ENCODE data around the gene ACADVL. TPM values are rescaled to one million over a fixed set of nuclear protein-coding genes. Genes with fewer than 3 reads are reported as not detected.

ACADVL gene
- polyA plus RNA-seq, 3 donors, result 371 to 476 (median 439) TPM

DNA sequence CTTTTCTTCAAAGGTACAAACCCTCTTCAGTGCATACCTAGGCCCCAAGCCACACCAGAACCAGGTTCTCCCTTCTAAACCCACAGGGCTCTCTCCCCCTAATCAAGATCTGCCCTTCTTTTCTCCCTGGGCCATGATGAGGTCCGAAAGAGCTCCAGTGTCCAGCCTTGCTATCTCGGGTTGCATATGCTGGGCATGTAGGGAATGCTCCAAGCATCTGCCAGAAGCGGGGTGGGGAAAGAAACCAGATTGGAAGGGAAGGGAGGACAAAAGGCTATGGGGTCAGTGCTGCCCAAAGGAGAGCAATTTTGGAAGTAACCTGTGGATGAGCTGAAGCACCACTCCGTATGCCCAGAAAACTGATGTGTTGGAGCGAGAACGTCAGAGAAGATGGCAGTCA lies 29.5 kb downstream of the ACADVL start:
- DNase-seq (ENCODE audit: low read depth in 3 of 3, low spot score in 2 of 3), result no peak

DNA sequence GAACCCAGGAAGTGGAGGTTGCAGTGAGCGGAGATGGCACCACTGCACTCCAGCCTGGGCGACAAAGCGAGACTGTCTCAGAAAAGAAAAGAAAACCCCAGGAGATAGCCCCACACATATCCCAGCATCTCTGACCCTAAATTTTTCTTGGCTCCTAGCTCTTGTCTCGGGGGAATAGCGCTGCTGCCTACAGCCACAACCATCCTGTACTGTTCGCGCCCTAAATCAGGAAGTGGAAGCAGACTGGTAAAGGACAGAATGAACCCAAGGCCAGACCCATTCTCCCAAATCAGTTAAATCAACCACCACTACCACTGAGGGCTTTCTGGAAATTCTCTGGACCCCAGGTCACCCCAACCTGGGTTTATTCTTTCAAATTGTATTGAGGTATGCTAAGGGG lies 30.1 kb downstream of the ACADVL start:
- DNase-seq (ENCODE audit: low read depth in 3 of 3, low spot score in 2 of 3), result no peak

DNA sequence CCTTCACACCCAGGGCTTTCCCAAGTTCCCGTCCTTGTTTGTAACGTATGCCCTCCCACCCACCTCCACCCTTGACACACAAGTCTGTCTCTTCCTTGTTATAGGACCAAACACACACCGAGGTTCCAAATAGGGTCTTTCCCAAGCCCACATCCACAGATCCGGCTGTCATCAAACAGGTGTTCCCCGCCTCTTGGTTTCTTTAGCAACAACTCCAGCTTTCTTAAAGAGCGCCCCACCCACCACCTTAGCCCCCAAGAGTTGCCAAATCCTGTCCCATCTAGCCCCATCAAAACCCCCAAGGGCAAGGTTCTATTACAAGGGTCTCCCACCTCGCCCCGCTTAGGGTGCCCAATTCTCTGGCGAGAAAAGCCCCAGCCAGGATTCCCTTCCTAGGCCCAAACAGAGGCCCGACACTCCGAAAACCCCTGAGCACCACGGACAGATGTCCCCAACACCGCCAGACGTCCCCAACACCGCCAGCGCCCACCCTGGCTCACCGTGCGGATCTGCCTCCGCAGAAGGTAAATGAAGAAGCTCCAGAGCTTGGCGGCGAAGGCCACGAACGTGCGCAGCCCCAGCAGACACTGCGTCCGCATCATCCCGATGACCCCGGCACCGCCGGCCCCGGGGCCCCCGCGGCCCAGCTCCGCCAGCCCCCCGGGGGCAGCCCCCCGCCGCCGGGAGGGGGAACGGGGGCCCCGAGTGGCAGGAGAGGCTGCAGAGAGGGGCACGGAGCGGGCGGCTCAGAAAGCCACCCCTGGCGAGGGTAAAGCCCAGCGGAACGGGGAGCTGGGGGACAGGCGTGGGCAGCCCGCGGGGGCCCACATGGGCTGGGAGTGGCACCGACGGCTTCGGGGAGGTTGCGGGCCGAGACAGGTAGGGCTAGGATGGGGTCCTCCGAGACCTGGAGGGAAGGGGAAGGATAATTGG lies 31.2 kb downstream of the ACADVL start:
- DNase-seq (ENCODE audit: low read depth in 3 of 3, low spot score in 2 of 3), result no peak

DNA sequence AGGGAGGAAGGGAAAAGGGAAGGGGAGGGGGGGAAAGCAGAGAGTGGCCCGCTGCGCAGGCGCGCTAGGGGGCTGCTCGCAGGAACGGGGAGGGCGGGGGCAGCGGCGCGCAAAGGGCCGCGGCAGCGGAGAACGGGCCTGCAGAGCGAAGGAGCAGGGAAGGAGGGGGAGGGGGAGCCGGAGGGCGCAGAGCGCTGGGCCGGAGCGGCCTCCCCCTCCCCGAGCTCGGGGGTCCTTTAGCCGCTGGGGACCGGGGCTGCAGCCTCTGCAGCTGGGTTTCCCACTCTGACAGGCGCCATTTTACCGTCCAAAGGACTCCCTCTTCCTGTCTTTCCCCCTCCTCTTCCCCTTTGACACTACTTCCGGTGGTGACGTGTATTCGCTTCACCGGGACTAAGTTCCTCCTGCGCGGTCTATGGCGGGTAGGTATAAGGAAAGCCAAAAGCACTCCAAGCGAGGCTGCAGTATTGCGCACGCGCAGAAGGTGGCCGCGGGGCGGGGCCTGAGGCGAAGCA lies 32.0 kb downstream of the ACADVL start, which contains the start of gene CTDNEP1:
Gene CTDNEP1 (minus strand): TSS at position 74 of the 515 bp plus-strand sequence. CDS start 438 bp downstream, outside the sequence.
- DNase-seq (ENCODE audit: low read depth in 3 of 3, low spot score in 2 of 3), result peak; percentile 100

DNA sequence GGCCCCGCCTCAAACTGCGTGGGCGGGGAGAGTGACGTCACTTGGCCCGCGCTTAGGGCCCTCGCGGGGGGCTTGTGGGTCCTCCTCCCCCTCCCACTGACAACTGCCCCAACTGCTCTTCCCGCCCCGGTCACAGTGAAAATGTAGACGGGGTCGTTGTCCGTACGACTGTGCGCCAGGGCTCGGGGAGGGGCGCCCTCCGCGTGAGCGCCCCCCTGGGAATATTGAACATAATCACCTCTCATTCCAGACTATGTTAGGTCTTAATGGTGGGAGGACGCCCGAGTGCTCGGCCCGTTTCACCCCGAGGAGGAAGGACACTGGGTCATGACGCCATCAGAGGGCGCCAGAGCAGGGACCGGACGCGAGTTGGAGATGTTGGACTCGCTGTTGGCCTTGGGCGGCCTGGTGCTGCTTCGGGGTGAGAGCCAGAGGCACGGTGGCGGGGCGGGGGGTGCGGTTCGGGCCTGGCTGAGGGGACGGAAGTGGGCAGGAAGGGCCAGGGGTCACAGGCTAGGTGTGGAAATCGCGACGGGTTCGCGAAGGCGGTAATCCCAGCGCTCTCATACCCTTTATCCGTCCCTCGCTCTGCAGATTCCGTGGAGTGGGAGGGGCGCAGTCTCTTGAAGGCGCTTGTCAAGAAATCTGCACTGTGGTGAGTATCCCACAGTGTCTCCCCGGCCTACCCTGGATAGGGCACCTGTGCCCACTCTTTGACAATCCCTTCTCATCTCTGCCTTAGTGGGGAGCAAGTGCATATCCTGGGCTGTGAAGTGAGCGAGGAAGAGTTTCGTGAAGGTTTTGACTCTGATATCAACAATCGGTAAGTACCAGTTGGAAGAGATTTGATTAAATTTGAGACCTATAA lies 32.7 kb downstream of the ACADVL start, which contains the start of gene ELP5:
Gene ELP5 (plus strand): TSS at position 40 of the 868 bp plus-strand sequence. CDS start 336 bp downstream, at position 376.
- DNase-seq (ENCODE audit: low read depth in 3 of 3, low spot score in 2 of 3), result peak; percentile 90 to 92 (median 91)

DNA sequence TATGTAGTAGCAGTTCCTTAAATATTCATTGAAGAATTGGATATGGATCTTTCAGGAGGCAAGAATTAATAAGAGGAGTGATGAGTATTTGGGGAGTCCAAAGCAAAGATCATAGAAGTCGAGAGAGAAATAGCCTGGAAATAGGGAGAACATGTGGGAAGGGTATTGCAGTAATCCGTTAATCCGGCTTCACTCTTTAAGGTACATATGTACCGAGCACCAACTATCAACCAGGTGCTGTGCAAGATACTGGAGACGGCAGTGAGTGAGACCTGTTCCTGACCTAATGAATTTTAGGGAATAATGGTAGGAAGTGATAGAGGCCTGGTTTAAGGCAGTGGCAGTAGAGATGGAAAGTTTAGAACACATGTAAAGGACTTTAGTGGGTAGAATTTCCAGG lies 33.3 kb downstream of the ACADVL start:
- no peak for DNase-seq (ENCODE audit: low read depth in 3 of 3, low spot score in 2 of 3)

DNA sequence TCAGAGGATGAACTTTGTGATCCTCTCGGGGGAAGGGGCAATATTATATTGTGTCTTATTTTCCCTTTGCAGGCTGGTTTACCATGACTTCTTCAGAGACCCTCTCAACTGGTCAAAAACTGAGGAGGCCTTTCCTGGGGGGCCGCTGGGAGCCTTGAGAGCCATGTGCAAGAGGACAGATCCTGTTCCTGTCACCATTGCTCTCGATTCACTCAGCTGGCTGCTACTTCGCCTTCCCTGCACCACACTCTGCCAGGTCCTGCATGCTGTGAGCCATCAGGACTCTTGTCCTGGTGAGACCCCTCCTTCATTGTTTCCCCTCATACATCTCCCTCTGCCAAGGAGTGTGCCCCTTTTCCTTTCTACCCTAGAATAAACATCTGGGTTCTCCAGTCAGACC lies 34.8 kb downstream of the ACADVL start:
- DNase-seq (ENCODE audit: low read depth in 3 of 3, low spot score in 2 of 3), result no peak

DNA sequence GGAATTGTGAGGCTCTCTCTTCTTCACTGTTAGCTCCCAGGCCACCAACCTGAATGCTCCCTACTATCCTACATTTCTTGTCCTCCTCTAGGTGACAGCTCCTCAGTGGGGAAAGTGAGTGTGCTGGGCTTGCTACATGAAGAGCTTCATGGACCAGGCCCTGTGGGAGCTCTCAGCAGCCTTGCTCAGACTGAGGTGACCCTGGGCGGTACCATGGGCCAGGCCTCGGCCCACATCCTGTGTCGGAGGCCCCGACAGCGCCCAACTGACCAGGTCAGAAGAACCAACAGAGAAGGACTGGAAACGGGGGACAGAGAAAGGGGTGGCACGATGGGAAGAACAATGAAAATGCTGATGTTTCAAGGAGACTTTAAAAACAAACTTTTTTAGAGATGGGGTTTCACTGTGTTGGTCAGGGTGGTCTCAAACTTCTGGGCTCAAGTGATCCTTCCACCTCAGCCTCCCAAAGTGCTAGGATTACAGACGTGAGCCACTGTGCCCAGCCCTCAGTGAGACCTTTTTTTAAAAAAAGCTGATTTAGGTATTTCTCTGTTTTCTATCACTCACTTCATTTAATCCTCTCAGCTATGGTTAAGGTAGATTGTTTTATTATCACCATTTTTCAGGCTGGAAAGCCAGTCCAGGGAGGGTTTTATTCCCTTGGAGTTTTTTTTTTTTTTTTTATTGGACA lies 37.2 kb downstream of the ACADVL start:
- DNase-seq (ENCODE audit: low read depth in 3 of 3, low spot score in 2 of 3), result no peak

DNA sequence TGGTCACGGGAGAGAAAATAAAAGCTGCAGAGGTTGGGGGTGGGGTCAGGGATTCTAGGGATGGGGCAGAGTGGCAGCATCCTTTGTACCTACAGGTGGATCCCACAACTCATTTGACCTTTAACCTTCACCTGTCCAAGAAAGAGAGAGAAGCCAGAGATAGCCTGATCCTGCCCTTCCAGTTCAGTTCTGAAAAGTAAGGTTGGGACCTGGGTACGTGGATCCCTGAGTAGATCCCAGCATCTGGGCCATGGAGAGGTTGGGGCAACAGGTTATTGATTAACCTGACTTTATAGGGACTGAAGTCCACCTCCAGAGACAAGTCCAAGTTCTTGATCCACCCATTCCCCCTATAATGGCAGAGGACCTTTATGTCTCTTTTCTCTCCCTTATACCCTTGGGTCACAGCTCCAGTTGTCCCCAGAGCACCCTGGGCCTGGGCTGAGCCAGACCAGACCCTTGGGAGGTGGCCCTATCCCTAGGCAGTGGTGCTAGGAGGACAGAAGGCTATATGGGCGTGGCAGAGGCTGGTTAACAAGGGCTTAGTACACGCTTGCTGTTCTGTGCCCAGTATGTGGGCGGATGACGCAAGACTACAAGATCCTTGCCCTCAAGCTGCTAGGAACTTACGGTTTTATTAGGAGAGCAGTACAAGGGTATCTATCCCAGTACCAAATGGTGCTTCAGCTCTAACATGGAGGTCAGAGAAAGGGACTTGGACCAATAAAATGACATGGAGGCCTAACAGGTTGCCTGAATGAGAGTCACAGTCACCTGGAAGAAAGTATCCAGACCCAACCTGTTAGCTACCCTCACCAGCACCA lies 39.2 kb downstream of the ACADVL start:
- DNase-seq (ENCODE audit: low read depth in 3 of 3, low spot score in 2 of 3), result no peak

DNA sequence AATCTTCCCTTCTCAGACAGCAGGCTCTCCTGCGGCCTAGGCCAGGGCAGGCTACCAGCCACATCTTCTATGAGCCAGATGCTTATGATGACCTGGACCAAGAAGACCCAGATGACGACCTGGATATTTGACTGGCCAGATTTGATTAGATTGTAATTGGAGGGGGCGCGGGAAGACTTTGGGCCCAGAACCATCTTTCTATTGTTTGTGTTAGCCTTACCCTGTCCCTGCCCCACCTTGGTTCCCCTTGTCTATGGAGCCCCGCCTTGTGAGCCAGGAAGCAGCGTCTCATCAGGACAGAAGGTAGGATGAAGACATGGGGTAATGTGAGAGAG lies 39.8 kb downstream of the ACADVL start:
- DNase-seq (ENCODE audit: low read depth in 3 of 3, low spot score in 2 of 3), result no peak

DNA sequence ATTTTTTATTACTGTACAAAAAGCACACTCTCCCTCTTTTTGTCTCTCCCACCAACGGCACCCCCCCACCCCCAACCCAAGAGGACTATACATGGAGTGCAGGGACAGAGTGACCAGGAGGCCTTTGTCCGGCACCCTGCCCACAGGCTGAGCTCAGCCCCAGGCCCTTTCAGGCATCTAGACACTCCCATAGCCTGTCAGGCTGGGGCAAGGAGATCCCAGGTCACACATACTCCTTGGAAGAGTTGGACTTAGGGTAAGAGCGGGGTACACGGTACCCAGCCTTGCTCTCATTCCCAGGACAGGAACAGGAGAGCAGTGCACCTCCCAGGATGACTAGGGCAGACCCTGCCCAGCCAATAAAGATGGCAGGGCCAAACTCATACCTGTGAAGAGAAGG lies 40.4 kb downstream of the ACADVL start:
- DNase-seq (ENCODE audit: low read depth in 3 of 3, low spot score in 2 of 3), result no peak

DNA sequence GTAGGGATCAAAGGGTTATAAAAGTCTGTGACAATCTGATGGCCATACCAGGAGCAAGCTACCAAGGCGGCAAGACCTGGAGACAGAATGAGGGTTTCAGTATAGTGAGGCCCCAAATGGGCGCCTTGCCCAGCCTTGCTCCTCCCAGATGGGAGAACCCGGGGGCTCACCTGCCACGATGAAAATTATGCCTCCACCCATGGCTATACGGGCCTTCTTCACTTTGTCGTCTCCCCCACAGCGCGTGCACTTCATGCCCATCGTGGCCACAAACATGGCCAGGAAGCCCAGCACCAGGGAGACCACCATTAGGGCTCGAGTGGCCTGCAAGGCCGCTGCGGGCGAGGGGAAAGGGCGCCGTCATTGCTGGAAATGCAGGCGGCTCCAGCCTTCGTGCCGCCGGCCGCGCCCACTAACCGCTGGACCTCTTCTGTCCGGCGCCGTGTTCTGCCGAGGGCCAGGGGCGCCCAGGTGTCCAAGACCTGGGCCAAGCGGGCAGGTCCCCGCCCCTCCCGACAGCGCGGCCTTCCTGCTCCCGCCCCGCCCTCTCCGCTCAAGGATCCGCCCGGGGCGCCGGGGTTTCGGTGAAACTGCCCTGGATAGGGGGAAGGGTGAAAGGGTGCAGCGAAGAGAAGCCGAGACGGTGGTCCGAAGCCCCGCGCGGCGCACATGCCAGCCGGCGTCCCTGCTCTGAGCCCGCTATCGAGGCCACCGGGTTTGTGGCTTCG lies 41.1 kb downstream of the ACADVL start:
- no peak for DNase-seq (ENCODE audit: low read depth in 3 of 3, low spot score in 2 of 3)

DNA sequence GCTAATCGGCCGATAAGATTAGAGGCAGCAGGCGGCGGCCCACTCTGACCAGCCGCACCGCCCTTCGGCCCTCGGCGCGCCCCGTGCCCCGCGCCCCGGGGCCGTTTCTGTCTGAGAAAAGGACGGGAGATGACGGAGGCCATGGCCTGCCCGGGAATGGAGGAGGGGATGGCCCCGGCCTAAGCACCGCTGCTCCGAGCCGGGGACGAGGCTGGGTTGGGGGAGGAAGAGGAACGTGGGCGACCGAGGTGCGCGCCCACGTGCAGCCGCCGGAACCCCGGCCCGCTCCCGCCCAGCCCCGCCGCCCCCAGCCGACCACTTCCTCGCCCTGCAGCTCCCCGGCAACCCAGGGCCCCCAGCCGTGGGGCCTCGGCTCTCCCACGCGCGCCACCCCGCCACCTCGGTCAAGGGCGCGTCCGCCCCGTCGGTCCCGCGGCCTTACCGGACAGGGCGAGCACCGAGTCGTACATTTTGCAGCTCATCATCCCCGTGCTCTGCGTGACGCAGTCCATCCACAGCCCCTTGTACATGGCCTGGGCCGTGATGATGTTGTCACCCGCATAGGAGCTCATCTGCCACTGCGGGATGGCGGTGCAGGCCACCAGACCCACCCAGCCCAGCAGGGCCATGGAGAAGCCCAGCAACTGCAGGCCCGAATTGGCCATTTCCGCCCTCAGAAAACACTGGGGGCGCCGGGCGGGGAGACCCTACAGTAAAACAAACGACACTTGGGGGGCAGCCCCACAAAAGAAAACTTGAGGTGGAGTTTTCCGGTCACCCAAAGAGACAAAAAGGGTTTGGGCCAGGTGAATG lies 41.8 kb downstream of the ACADVL start:
- DNase-seq (ENCODE audit: low read depth in 3 of 3, low spot score in 2 of 3), result no peak

DNA sequence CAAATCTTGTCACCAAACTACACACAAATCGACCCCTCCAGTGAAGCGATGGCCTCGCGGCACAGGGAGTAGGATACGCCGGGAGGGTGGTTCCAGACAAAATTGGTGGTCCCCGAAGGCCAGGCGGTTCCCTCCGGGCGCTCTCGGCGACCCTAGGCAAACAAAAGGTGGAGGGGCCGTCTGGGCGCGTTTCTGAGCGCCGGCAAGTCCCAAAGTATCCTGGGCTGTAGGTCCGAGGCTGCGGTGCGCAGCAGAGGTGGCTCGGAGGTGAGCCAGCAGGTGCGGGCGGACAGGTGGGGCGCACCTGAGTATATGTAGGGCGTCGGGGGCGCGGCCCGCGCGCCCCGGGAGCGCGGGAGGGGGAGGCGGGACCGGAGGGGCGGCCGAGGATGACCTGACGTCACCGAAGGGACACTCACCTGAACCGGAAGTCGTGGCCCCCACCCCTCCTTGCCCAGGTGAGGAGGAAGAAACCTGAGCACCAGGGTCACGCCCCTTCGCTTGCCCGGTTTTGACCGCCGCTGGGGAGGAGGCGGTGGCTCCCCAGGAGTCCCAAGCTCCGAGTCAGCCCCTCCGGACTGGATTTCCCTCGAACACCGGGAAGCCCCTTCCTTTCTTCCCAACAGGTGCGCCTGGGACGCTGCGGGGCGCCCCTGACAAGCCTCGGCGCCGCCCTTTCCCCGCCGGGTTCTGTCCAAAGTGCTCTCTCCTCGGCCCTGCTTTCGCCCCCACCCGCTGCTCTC lies 42.6 kb downstream of the ACADVL start, which contains the start of gene CLDN7:
Gene CLDN7 (minus strand): TSS at position 287 of the 743 bp plus-strand sequence. CDS start 435 bp downstream, outside the sequence.
- DNase-seq (ENCODE audit: low read depth in 3 of 3, low spot score in 2 of 3), result no peak

DNA sequence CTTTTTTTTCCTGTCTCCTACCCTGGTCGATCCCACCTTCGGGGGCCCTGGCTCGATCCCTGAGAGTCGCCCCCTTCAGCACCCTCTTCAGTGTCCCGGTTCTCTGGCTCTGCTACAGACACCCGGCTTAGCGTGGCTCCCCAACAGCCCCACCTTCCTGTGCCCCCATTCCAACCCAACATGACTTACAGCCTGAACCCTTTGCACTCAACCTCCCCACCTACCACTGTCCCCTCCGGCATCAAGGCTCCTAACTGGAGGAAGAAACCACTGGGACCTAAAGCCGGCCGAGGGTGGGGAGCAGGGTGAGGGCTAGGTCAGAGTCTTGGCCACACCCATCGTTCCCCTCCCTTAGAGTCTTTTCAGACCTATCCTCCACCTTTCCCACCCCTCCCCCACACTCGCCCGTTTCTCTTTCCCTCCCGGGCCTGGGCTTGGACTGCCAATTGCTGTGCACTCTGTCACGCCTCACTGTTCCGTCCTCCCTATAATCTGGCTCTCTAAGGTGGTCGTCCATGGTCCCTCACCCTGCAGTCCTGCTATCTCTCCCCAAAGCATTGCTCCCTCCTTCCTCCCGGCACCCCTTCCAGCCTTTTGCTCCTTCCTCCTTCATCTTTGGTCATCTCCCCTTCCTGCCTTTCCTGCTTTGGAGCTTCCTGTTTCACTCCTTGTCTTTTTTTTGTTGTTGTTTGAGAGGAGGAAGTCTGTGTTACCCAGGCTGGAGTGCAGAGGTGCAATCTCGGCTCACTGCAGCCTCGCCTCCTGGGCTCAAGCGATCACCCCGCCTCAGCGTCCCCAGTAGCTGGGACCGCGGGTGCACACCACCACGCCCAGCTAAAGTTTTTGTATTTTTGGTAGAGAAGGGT lies 43.4 kb downstream of the ACADVL start:
- DNase-seq (ENCODE audit: low read depth in 3 of 3, low spot score in 2 of 3), result no peak

DNA sequence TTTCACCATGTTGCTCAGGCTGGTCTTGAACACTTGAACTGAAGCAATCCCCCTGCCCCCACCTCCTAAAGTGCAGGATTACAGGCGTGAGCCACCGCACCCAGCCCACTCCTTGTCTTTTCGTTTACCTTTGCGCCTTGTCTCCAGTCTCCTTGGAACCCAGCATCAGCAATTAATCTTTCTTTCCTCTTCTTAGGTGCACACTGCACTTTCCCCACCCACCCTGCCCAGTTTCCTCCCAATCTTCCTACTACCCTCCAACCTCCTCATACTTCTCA lies 44.0 kb downstream of the ACADVL start:
- DNase-seq (ENCODE audit: low read depth in 3 of 3, low spot score in 2 of 3), result no peak

DNA sequence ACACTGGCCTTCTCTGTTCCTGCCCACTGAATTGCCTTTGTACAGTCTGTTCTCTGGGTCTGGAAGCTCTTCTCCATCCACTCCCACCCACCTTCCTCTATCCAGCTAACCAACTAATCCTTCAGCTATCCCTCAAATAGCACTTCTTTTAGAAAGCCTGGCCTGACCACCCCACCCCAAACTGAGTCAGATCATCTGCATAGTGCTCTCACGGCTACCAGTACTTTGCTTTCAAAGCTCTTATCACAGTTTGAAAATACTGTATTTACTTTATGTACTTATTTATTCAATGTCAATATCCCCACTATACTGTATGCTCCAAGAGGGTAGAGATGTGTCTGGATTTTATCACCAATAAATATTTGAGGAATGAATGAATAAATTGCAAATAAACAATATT lies 47.0 kb downstream of the ACADVL start:
- DNase-seq (ENCODE audit: low read depth in 3 of 3, low spot score in 2 of 3), result no peak

All from right renal cortex interstitium (tissue), 3 donors.